Mesenchymal stem cell (in vitro differentiated cells and primary cell): ENCODE data around the gene EEF1AKMT3.

ENCODE experiments used
- DNase-seq: peaks from one replicate; pipeline ENCODE4 v3.0.0-alpha.2; 2013
- H2AFZ ChIP-seq: one replicate; pipeline ENCODE4 v1.6.1; 2013; ENCODE audit warnings: low read depth, mild to moderate bottlenecking, control low read depth, inconsistent platforms, low read length, moderate library complexity
- H2AK5ac ChIP-seq: 2 replicates; pipeline ENCODE4 v1.6.1; 2013; ENCODE audit warnings: low read length, moderate library complexity, mild to moderate bottlenecking, inconsistent platforms; ENCODE audit not compliant: severe bottlenecking
- H2BK120ac ChIP-seq: one replicate; pipeline ENCODE4 v1.6.1; 2013; ENCODE audit warnings: low read depth, mild to moderate bottlenecking, inconsistent platforms, low read length, moderate library complexity
- H2BK12ac ChIP-seq, 2 experiments: one replicate each; pipeline ENCODE4 v1.6.1; 2013; ENCODE audit warnings: inconsistent platforms in 2 of 2, low read length in 2 of 2, mild to moderate bottlenecking in 2 of 2, moderate library complexity in 2 of 2, control low read depth in 1 of 2
- H2BK15ac ChIP-seq: one replicate; pipeline ENCODE4 v1.6.1; 2013; ENCODE audit warnings: mild to moderate bottlenecking, low read depth, inconsistent platforms; ENCODE audit not compliant: poor library complexity, severe bottlenecking
- H2BK5ac ChIP-seq: 2 replicates; pipeline ENCODE4 v1.6.1; 2013; ENCODE audit warnings: low read depth, mild to moderate bottlenecking, low read length, control low read depth, inconsistent platforms; ENCODE audit not compliant: poor library complexity, severe bottlenecking
- H3K14ac ChIP-seq, 2 experiments: one replicate each; pipeline ENCODE4 v1.6.1; 2013; ENCODE audit warnings: inconsistent platforms in 2 of 2, low read length in 2 of 2, control low read depth in 1 of 2, mild to moderate bottlenecking in 1 of 2, moderate library complexity in 1 of 2
- H3K18ac ChIP-seq, 2 experiments: one replicate each; pipeline ENCODE4 v1.6.1; 2013; ENCODE audit warnings: inconsistent platforms in 2 of 2, low read length in 2 of 2, control low read depth in 1 of 2, low read depth in 1 of 2, mild to moderate bottlenecking in 1 of 2
- H3K23ac ChIP-seq, 2 experiments: one replicate each; pipeline ENCODE4 v1.6.1; 2013; ENCODE audit warnings: inconsistent platforms in 2 of 2, low read length in 2 of 2, mild to moderate bottlenecking in 2 of 2, moderate library complexity in 2 of 2, control low read depth in 1 of 2
- H3K27ac ChIP-seq: 2 replicates; pipeline ENCODE4 v1.5.1; 2013; ENCODE audit warnings: mild to moderate bottlenecking, moderate library complexity, low read length, control low read depth, inconsistent platforms; ENCODE audit not compliant: poor library complexity, severe bottlenecking
- H3K27me3 ChIP-seq, 2 experiments: 2 replicates each; pipeline versions ENCODE4 v1.6.1 to v1.7.0; 2013; ENCODE audit warnings: low read length in 2 of 2, mild to moderate bottlenecking in 2 of 2, moderate library complexity in 2 of 2, control low read depth in 1 of 2, inconsistent platforms in 1 of 2; ENCODE audit not compliant: control insufficient read depth in 1 of 2, insufficient read depth in 1 of 2
- H3K36me3 ChIP-seq, 2 experiments: 2 replicates each; pipeline versions ENCODE4 v1.6.1 to v1.7.0; 2013; ENCODE audit warnings: low read length in 2 of 2, control low read depth in 1 of 2, inconsistent platforms in 1 of 2, low read depth in 1 of 2, mild to moderate bottlenecking in 1 of 2; ENCODE audit not compliant: insufficient read depth in 2 of 2, control insufficient read depth in 1 of 2
- H3K4ac ChIP-seq, 2 experiments: one replicate each; pipeline ENCODE4 v1.6.1; 2013; ENCODE audit warnings: inconsistent platforms in 2 of 2, low read length in 2 of 2, mild to moderate bottlenecking in 2 of 2, moderate library complexity in 2 of 2, control low read depth in 1 of 2, low read depth in 1 of 2
- H3K4me1 ChIP-seq: 2 replicates; pipeline ENCODE4 v1.6.1; 2013; ENCODE audit warnings: low read depth, low read length, control low read depth; ENCODE audit not compliant: control insufficient read depth, insufficient read depth
- H3K4me2 ChIP-seq: 2 replicates; pipeline ENCODE4 v1.6.1; 2013; ENCODE audit warnings: low read length, mild to moderate bottlenecking, inconsistent platforms; ENCODE audit not compliant: poor library complexity, severe bottlenecking
- H3K4me3 ChIP-seq, 2 experiments: 2 replicates each; pipeline versions ENCODE4 v1.5.1 to v1.7.0; 2013; ENCODE audit warnings: low read length in 2 of 2, mild to moderate bottlenecking in 2 of 2, control low read depth in 1 of 2, low read depth in 1 of 2; ENCODE audit not compliant: insufficient read depth in 1 of 2
- H3K79me1 ChIP-seq: replicated peaks from 2 replicates; pipeline ENCODE4 v1.6.1; 2013; ENCODE audit warnings: mild to moderate bottlenecking, control low read depth, low read length, inconsistent platforms; ENCODE audit not compliant: poor library complexity, severe bottlenecking
- H3K9ac ChIP-seq: 2 replicates; pipeline ENCODE4 v1.7.0; 2013; ENCODE audit warnings: mild to moderate bottlenecking, low read length, moderate library complexity
- H3K9me3 ChIP-seq: 2 replicates; pipeline ENCODE4 v1.7.0; 2013; ENCODE audit warnings: mild to moderate bottlenecking, low read length; ENCODE audit not compliant: control insufficient read depth
- H4K8ac ChIP-seq: one replicate; pipeline ENCODE4 v1.6.1; 2013; ENCODE audit warnings: inconsistent platforms, mild to moderate bottlenecking, low read length, moderate library complexity
- H4K91ac ChIP-seq: one replicate; pipeline ENCODE4 v1.6.1; 2013; ENCODE audit warnings: mild to moderate bottlenecking, low read length, inconsistent platforms
- WGBS: methylation state at CpG from one replicate; pipeline ENCODE4 v1.1.7; 2013; ENCODE audit warnings: mixed read lengths; 5-methylcytosine and 5-hydroxymethylcytosine counted together

Gene EEF1AKMT3

GRCh38 chr12:57809425-57809824 lies 37.0 kb downstream of the EEF1AKMT3 start:
- peaks cover 8% of the 10 kb centered on the region for H3K4me1 ChIP-seq
- H3K4me2 ChIP-seq, result no peak overlapping the region
- H2BK5ac ChIP-seq, result no peak overlapping the region
- no peak overlapping the region for H3K4me3 ChIP-seq
- H3K27me3 ChIP-seq, result no peaks in the 10 kb centered on the region
- H3K36me3 ChIP-seq, result peaks cover 44 to 83% of the 10 kb centered on the region in 2 experiments
- H3K4ac ChIP-seq, result no peak overlapping the region
- no peak overlapping the region for H3K18ac ChIP-seq
- WGBS, result 85% methylated on average over 3 of the region's 3 CpGs
- H2BK120ac ChIP-seq, result no peak overlapping the region
- H3K9me3 ChIP-seq, result no peaks in the 10 kb centered on the region
- H2AFZ ChIP-seq, result no peak overlapping the region
- no peak overlapping the region for H3K27ac ChIP-seq
- no peaks in the 10 kb centered on the region for H3K79me1 ChIP-seq
- H4K91ac ChIP-seq, result no peak overlapping the region
- no peak overlapping the region for H2AK5ac ChIP-seq
- no peak overlapping the region for H3K23ac ChIP-seq
- no peak for DNase-seq
- H3K9ac ChIP-seq, result no peak overlapping the region
- H4K8ac ChIP-seq, result no peak overlapping the region
- H3K14ac ChIP-seq, result no peak overlapping the region
- H2BK15ac ChIP-seq, result no peak overlapping the region
- no peak overlapping the region for H2BK12ac ChIP-seq

GRCh38 chr12:57810450-57810849 lies 38.0 kb downstream of the EEF1AKMT3 start:
- no peak overlapping the region for H3K27ac ChIP-seq
- no peak overlapping the region for H3K4me2 ChIP-seq
- H3K4me1 ChIP-seq, result peaks cover 8% of the 10 kb centered on the region
- no peak overlapping the region for H3K4ac ChIP-seq
- peaks cover 49 to 78% of the 10 kb centered on the region in 2 experiments for H3K36me3 ChIP-seq
- H2BK120ac ChIP-seq, result no peak overlapping the region
- WGBS, result 91% methylated on average over 5 of the region's 5 CpGs
- H2BK15ac ChIP-seq, result no peak overlapping the region
- H4K8ac ChIP-seq, result no peak overlapping the region
- no peak for DNase-seq
- no peaks in the 10 kb centered on the region for H3K27me3 ChIP-seq
- no peak overlapping the region for H2BK12ac ChIP-seq
- H3K9ac ChIP-seq, result no peak overlapping the region
- H2BK5ac ChIP-seq, result no peak overlapping the region
- H3K14ac ChIP-seq, result no peak overlapping the region
- no peak overlapping the region for H3K23ac ChIP-seq
- H3K18ac ChIP-seq, result no peak overlapping the region
- H3K79me1 ChIP-seq, result no peaks in the 10 kb centered on the region
- H2AFZ ChIP-seq, result no peak overlapping the region
- H2AK5ac ChIP-seq, result no peak overlapping the region
- H3K9me3 ChIP-seq, result no peaks in the 10 kb centered on the region
- H4K91ac ChIP-seq, result no peak overlapping the region
- H3K4me3 ChIP-seq, result no peak overlapping the region

GRCh38 chr12:57811028-57811755 lies 38.8 kb downstream of the EEF1AKMT3 start:
- Histone ChIP-seq H2BK5ac (no peak overlapping the region), H3K18ac (no peak overlapping the region), H3K14ac (no peak overlapping the region), H3K36me3 (peaks cover 56 to 84% of the 10 kb centered on the region in 2 experiments), H2AFZ (no peak overlapping the region), H3K23ac (no peak overlapping the region), H3K4ac (no peak overlapping the region), H3K4me1 (peaks cover 8% of the 10 kb centered on the region), H3K4me3 (no peak overlapping the region), H2BK120ac (no peak overlapping the region), H3K27ac (no peak overlapping the region), H4K8ac (no peak overlapping the region), H3K9ac (no peak overlapping the region), H2AK5ac (no peak overlapping the region), H3K79me1 (no peaks in the 10 kb centered on the region), H3K9me3 (no peaks in the 10 kb centered on the region), H2BK15ac (no peak overlapping the region), H3K27me3 (no peaks in the 10 kb centered on the region), H3K4me2 (no peak overlapping the region), H2BK12ac (no peak overlapping the region), H4K91ac (peak overlapping the region; percentile 28)
- DNase-seq, result no peak
- 93% methylated on average over 10 of the region's 10 CpGs for WGBS

GRCh38 chr12:57813111-57813970 lies 40.9 kb downstream of the EEF1AKMT3 start:
- Histone ChIP-seq H3K9me3 (no peaks in the 10 kb centered on the region), H2AK5ac (no peak overlapping the region), H3K27ac (no peak overlapping the region), H2BK15ac (no peak overlapping the region), H3K18ac (no peak overlapping the region), H3K4ac (no peak overlapping the region), H3K23ac (no peak overlapping the region), H3K4me1 (peaks cover 8% of the 10 kb centered on the region), H4K8ac (no peak overlapping the region), H3K4me3 (no peak overlapping the region), H2BK12ac (no peak overlapping the region), H3K79me1 (peaks cover 3% of the 10 kb centered on the region), H2BK5ac (no peak overlapping the region), H3K9ac (no peak overlapping the region), H4K91ac (peak overlapping the region; percentile 43), H3K14ac (no peak overlapping the region), H3K27me3 (no peaks in the 10 kb centered on the region), H3K36me3 (peaks cover 45 to 77% of the 10 kb centered on the region in 2 experiments), H3K4me2 (no peak overlapping the region), H2AFZ (no peak overlapping the region), H2BK120ac (no peak overlapping the region)
- WGBS, result 84% methylated on average over 14 of the region's 14 CpGs
- no peak for DNase-seq
